HCT116 (cell line): ENCODE measurements around the gene GRM5.

Source experiments
- EZH2 ChIP-seq: fragments of 200-600 bp; sonication (generic); IDR thresholded peaks from 2 replicates; pipeline ENCODE4 v1.6.1; 2017; ENCODE audit warnings: antibody characterized with exemption, mixed run types
- POLR2A ChIP-seq: IDR thresholded peaks from 2 replicates; pipeline ENCODE4 v1.7.0; 2011; ENCODE audit warnings: borderline replicate concordance; ENCODE audit not compliant: insufficient read depth, insufficient read length; ENCODE audit errors: extremely low read depth
- TF ChIP-seq, protein P1 (sequence below): IDR thresholded peaks from 2 replicates; pipeline ENCODE4 v1.6.1; 2012
- TF ChIP-seq, protein P2 (sequence below), 3 experiments: fragments of 200-600 bp in 1 of 3; sonication (generic) in 1 of 3; IDR thresholded peaks in 2 of 3; conservative IDR thresholded peaks in 1 of 3; 2 replicates each; pipeline ENCODE4 v1.5.1; 2012 to 2017; ENCODE audit warnings: low read depth in 2 of 3, low read length in 2 of 3, antibody characterized with exemption in 1 of 3, borderline replicate concordance in 1 of 3, control low read depth in 1 of 3, mild to moderate bottlenecking in 1 of 3, mixed read lengths in 1 of 3, mixed run types in 1 of 3, moderate library complexity in 1 of 3; ENCODE audit not compliant: insufficient read depth in 1 of 3

DNA sequence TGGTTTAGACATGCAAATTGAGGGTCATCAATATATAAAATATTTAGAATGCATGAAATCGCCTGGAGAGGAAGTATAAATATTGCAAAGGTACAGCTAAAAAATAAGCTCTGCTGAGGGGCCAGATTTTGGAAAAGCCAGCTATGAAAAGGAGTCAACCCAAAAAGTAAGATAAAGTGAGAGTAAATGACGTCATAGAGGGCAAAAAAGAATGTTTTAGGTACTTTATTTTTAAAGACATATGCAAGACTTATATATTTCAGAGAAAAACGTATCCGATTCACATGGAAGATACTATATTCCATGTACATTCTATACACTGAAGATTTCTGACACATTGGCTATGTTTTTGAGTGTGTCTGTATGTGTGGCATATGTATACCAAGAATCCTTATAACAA lies 13.6 kb downstream of the GRM5 start:
- TF ChIP-seq, protein P1, sequence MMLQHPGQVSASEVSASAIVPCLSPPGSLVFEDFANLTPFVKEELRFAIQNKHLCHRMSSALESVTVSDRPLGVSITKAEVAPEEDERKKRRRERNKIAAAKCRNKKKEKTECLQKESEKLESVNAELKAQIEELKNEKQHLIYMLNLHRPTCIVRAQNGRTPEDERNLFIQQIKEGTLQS = no peak
- TF ChIP-seq, protein P2, sequence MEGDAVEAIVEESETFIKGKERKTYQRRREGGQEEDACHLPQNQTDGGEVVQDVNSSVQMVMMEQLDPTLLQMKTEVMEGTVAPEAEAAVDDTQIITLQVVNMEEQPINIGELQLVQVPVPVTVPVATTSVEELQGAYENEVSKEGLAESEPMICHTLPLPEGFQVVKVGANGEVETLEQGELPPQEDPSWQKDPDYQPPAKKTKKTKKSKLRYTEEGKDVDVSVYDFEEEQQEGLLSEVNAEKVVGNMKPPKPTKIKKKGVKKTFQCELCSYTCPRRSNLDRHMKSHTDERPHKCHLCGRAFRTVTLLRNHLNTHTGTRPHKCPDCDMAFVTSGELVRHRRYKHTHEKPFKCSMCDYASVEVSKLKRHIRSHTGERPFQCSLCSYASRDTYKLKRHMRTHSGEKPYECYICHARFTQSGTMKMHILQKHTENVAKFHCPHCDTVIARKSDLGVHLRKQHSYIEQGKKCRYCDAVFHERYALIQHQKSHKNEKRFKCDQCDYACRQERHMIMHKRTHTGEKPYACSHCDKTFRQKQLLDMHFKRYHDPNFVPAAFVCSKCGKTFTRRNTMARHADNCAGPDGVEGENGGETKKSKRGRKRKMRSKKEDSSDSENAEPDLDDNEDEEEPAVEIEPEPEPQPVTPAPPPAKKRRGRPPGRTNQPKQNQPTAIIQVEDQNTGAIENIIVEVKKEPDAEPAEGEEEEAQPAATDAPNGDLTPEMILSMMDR (IDR thresholded peaks at IDR 0.05 in 2 of 3, conservative IDR thresholded peaks at IDR 0.05 in 1 of 3; ENCODE audit: borderline replicate concordance in 1 of 3, insufficient read depth in 1 of 3, low read depth in 2 of 3, low read length in 2 of 3) = no peak
- TF ChIP-seq POLR2A (no peak), EZH2 (no peak)
